H1 (cell line): ENCODE results near the gene PRXL2B. TPM values are rescaled to one million over a fixed set of nuclear protein-coding genes. Genes with fewer than 3 reads are reported as not detected.

ENCODE experiments used
- CTCF ChIA-PET: fragments of 300-600 bp; sonication (Branson Sonifier 250); formaldehyde crosslinking; loops from one replicate; lab custom pipeline; 2021; ENCODE audit not compliant: partially characterized antibody; lab: Charles Lee
- POLR2A ChIA-PET: fragments of 300-600 bp; sonication (Branson Sonifier 250); formaldehyde crosslinking; loops from one replicate; lab custom pipeline; 2021; ENCODE audit warnings: inconsistent platforms; ENCODE audit not compliant: partially characterized antibody; lab: Charles Lee
- DNase-seq, 2 experiments: peaks; one replicate each; pipeline versions ENCODE4 v3.0.0 to v3.0.0-alpha.2; 2010 to 2022; ENCODE audit warnings: low spot score in 2 of 2, low read depth in 1 of 2, mixed read lengths in 1 of 2
- FAIRE-seq: peaks from 2 replicates; lab custom pipeline; 2011; peaks lifted over from hg19 to GRCh38; lab: Jason Lieb, UNC
- H2AFZ ChIP-seq: 2 replicates; pipeline ENCODE4 v1.8.1; 2012; ENCODE audit warnings: low read length, inconsistent platforms
- H2AK5ac ChIP-seq: 2 replicates; pipeline ENCODE4 v1.6.1; 2013; ENCODE audit warnings: low read depth, low read length
- H2BK120ac ChIP-seq: replicated peaks from 2 replicates; pipeline ENCODE3; 2013; ENCODE audit warnings: low read depth, low read length, inconsistent platforms
- H2BK12ac ChIP-seq: 2 replicates; pipeline ENCODE4 v1.6.1; 2013; ENCODE audit warnings: low read depth, low read length
- H2BK15ac ChIP-seq: 2 replicates; pipeline ENCODE4 v1.6.1; 2013; ENCODE audit warnings: low read length
- H2BK20ac ChIP-seq: 2 replicates; pipeline ENCODE4 v1.6.1; 2013; ENCODE audit warnings: low read length
- H2BK5ac ChIP-seq: 2 replicates; pipeline ENCODE4 v1.6.1; 2013; ENCODE audit warnings: low read depth, low read length
- H3K14ac ChIP-seq: 2 replicates; pipeline ENCODE4 v1.6.1; 2013; ENCODE audit warnings: inconsistent platforms; ENCODE audit not compliant: insufficient read length
- H3K18ac ChIP-seq: 2 replicates; pipeline ENCODE4 v1.6.1; 2013; ENCODE audit warnings: low read length; ENCODE audit errors: extremely low read depth
- H3K23ac ChIP-seq: 2 replicates; pipeline ENCODE4 v1.6.1; 2013; ENCODE audit warnings: inconsistent platforms; ENCODE audit not compliant: insufficient read length
- H3K23me2 ChIP-seq: 2 replicates; pipeline ENCODE4 v1.6.1; 2013; ENCODE audit warnings: low read depth, low read length
- H3K27ac ChIP-seq: 2 replicates; pipeline ENCODE4 v1.6.1; 2011; ENCODE audit warnings: low read depth, low read length, inconsistent platforms
- H3K27me3 ChIP-seq, 4 experiments: replicated peaks in 1 of 4; 1 replicate in 1 of 4; 2 replicates in 3 of 4; pipeline versions ENCODE4 v1.6.1 to v1.8.1; 2011 to 2013; ENCODE audit warnings: low read length in 3 of 4, mild to moderate bottlenecking in 3 of 4, inconsistent platforms in 2 of 4, mixed read lengths in 2 of 4, moderate library complexity in 1 of 4; ENCODE audit not compliant: control insufficient read depth in 3 of 4, insufficient read depth in 3 of 4; ENCODE audit errors: extremely low read depth in 1 of 4
- H3K36me3 ChIP-seq, 4 experiments: 2 replicates each; pipeline versions ENCODE4 v1.6.1 to v1.8.1; 2011 to 2013; ENCODE audit warnings: mild to moderate bottlenecking in 4 of 4, low read length in 3 of 4, moderate library complexity in 2 of 4, control low read depth in 1 of 4, inconsistent platforms in 1 of 4; ENCODE audit not compliant: insufficient read depth in 4 of 4, control insufficient read depth in 2 of 4
- H3K4ac ChIP-seq: replicated peaks from 2 replicates; pipeline ENCODE3; 2013; ENCODE audit warnings: low read length, low read depth, mixed read lengths, inconsistent platforms; ENCODE audit not compliant: insufficient read length
- H3K4me1 ChIP-seq, 4 experiments: replicated peaks in 1 of 4; 1 replicate in 1 of 4; 2 replicates in 3 of 4; pipeline versions ENCODE4 v1.6.1 to v1.8.1; 2011 to 2013; ENCODE audit warnings: low read length in 3 of 4, inconsistent platforms in 2 of 4, mixed read lengths in 1 of 4; ENCODE audit not compliant: insufficient read depth in 4 of 4, control insufficient read depth in 3 of 4
- H3K4me2 ChIP-seq, 2 experiments: 2 replicates each; pipeline versions ENCODE4 v1.6.1 to v1.8.1; 2011 to 2013; ENCODE audit warnings: low read depth in 2 of 2, low read length in 2 of 2, control low read depth in 1 of 2, inconsistent platforms in 1 of 2, mild to moderate bottlenecking in 1 of 2; ENCODE audit not compliant: insufficient read depth in 1 of 2
- H3K4me3 ChIP-seq, 4 experiments: fragments of 200-600, 300-600 bp in 1 of 4; sonication (generic), shearing (Covaris generic), sonication (Bioruptor Twin) in 1 of 4; 2 replicates each; pipeline versions ENCODE4 v1.5.1 to v1.8.1; 2011 to 2016; ENCODE audit warnings: low read length in 4 of 4, low read depth in 3 of 4, control low read depth in 2 of 4, inconsistent platforms in 2 of 4, mild to moderate bottlenecking in 2 of 4, mixed read lengths in 1 of 4, moderate library complexity in 1 of 4; ENCODE audit not compliant: insufficient read depth in 2 of 4; ENCODE audit errors: extremely low read depth in 1 of 4
- H3K56ac ChIP-seq: replicated peaks from 2 replicates; pipeline ENCODE3; 2013; ENCODE audit warnings: low read depth, mild to moderate bottlenecking, mixed read lengths, low read length, inconsistent platforms; ENCODE audit not compliant: insufficient read length
- H3K79me1 ChIP-seq: 2 replicates; pipeline ENCODE4 v1.6.1; 2013; ENCODE audit warnings: low read depth, low read length, control low read depth
- H3K79me2 ChIP-seq, 2 experiments: 2 replicates each; pipeline versions ENCODE4 v1.6.1 to v1.8.1; 2012 to 2013; ENCODE audit warnings: low read length in 2 of 2, mild to moderate bottlenecking in 2 of 2, inconsistent platforms in 1 of 2; ENCODE audit not compliant: insufficient read depth in 2 of 2, control insufficient read depth in 1 of 2
- H3K9ac ChIP-seq, 4 experiments: replicated peaks in 1 of 4; 1 replicate in 1 of 4; 2 replicates in 3 of 4; pipeline versions ENCODE4 v1.6.1 to v1.8.1; 2011 to 2013; ENCODE audit warnings: low read depth in 3 of 4, low read length in 3 of 4, control low read depth in 2 of 4, mild to moderate bottlenecking in 2 of 4, moderate library complexity in 2 of 4, inconsistent platforms in 1 of 4; ENCODE audit errors: extremely low read depth in 1 of 4
- H3K9me3 ChIP-seq, 2 experiments: 2 replicates each; pipeline versions ENCODE4 v1.6.1 to v1.8.1; 2012 to 2013; ENCODE audit warnings: mild to moderate bottlenecking in 2 of 2, moderate library complexity in 2 of 2, control low read depth in 1 of 2, inconsistent platforms in 1 of 2, low read depth in 1 of 2, low read length in 1 of 2, mixed read lengths in 1 of 2; ENCODE audit not compliant: insufficient read depth in 2 of 2
- H4K20me1 ChIP-seq, 2 experiments: replicated peaks in 1 of 2; 2 replicates each; pipeline versions ENCODE3 to v1.8.1; 2011 to 2013; ENCODE audit warnings: inconsistent platforms in 2 of 2, low read length in 2 of 2, mild to moderate bottlenecking in 1 of 2; ENCODE audit not compliant: insufficient read depth in 2 of 2, control insufficient read depth in 1 of 2
- H4K5ac ChIP-seq: 2 replicates; pipeline ENCODE4 v1.6.1; 2013; ENCODE audit warnings: low read length, low read depth, mixed read lengths, inconsistent platforms; ENCODE audit not compliant: insufficient read length
- H4K8ac ChIP-seq: 2 replicates; pipeline ENCODE4 v1.8.0; 2013; ENCODE audit warnings: mild to moderate bottlenecking, moderate library complexity, low read length, inconsistent platforms; ENCODE audit not compliant: insufficient read depth; ENCODE audit errors: extremely low read depth
- H4K91ac ChIP-seq: replicated peaks from 2 replicates; pipeline ENCODE3; 2013; ENCODE audit warnings: low read length, mixed read lengths, inconsistent platforms; ENCODE audit not compliant: insufficient read length
- KDM4A ChIP-seq: IDR thresholded peaks from one replicate; pipeline ENCODE4 v1.7.1; 2012; ENCODE audit warnings: low read depth, mild to moderate bottlenecking, moderate library complexity, low read length, inconsistent platforms; ENCODE audit not compliant: severe bottlenecking
- MAFK ChIP-seq: IDR thresholded peaks from 2 replicates; pipeline ENCODE4 v1.6.1; 2012; ENCODE audit warnings: low read depth, mild to moderate bottlenecking, improper control_type of control experiment, low read length
- NANOG ChIP-seq: IDR thresholded peaks from 2 replicates; pipeline ENCODE4 v1.6.1; 2011; ENCODE audit warnings: low read length, low read depth, mild to moderate bottlenecking, inconsistent platforms; ENCODE audit not compliant: insufficient read depth, poor library complexity, severe bottlenecking
- POLR2AphosphoS5 ChIP-seq: IDR thresholded peaks from 2 replicates; pipeline ENCODE4 v1.6.1; 2011; ENCODE audit warnings: low read depth, low read length
- RBBP5 ChIP-seq: IDR thresholded peaks from 2 replicates; pipeline ENCODE4 v1.7.1; 2012; ENCODE audit warnings: low read depth, mild to moderate bottlenecking, inconsistent platforms, low read length, moderate library complexity, borderline replicate concordance
- SIN3A ChIP-seq, 2 experiments: IDR thresholded peaks in 1 of 2; conservative IDR thresholded peaks in 1 of 2; 2 replicates each; pipeline ENCODE4 v1.6.1; 2011 to 2012; ENCODE audit warnings: low read length in 2 of 2, improper control_type of control experiment in 1 of 2, low read depth in 1 of 2, mild to moderate bottlenecking in 1 of 2
- WGBS, 2 experiments: shearing (Covaris generic) in 1 of 2; methylation state at CpG; one replicate each; pipeline versions ENCODE4 v1.1.6 to v1.1.7; 2013 to 2015; ENCODE audit warnings: low lambda C conversion rate in 2 of 2, mixed read lengths in 2 of 2, inconsistent platforms in 1 of 2, low coverage in 1 of 2, missing lambda C conversion rate in 1 of 2; ENCODE audit not compliant: insufficient replicate concordance in 2 of 2, insufficient coverage in 1 of 2, insufficient read length in 1 of 2; ENCODE audit errors: extremely low coverage in 1 of 2, missing lambda C conversion rate in 1 of 2; 5-methylcytosine and 5-hydroxymethylcytosine counted together
- polyA plus RNA-seq, 7 experiments: library from polyadenylated mRNA; depleted of rRNA in 3 of 7; stranded (reverse) in 5 of 7; unstranded in 2 of 7; fragments of >200 nt in 5 of 7; fragments of 200-250 nt in 2 of 7; gene quantifications; 1 replicate in 5 of 7; 2 replicates in 1 of 7; 4 replicates in 1 of 7; pipeline versions ENCODE4 v1.2.1 to v1.2.3, GENCODE V29; 2011 to 2013; ENCODE audit warnings: missing spikeins in 2 of 7, mixed read lengths in 2 of 7
- total RNA-seq: library from RNA; stranded (reverse); fragmentation: NEBNext Ultra II Directional; extraction: Animal tissue kit (Norgen Biotek cat#: 25700); gene quantifications from 2 replicates; pipeline ENCODE4 v1.2.1, GENCODE V29; 2021

The PRXL2B gene
- total and polyA plus RNA-seq, 2 of the 8 experiments (the other 6 are each of a cell fraction or from before 2014, with no cell fraction given): 35.3 to 46.0 TPM

DNA sequence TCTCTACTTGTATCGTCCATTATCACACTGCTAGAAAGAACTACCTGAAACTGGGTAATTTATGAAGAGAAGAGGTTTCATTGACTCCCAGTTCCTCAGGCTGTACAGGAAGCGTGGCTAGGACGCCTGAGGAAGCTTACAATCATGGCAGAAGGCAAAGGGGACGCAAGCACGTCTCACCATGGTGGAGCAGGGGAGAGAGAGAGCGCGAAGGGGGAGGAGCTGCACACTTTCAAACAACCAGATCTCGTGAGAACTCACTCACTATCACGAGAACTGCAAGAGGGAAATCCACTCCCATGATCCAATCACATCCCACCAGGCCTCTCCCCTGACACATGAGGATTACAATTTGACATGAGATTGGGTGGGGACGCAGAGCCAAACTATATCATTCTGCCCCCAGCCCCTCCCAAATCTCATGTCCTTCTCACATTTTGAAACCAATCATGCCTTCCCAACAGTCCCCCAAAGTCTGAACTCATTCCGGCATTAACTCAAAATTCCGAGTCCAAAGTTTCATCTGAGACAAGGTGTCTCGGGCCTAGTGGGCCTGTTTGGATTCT lies 38.2 kb downstream of the PRXL2B start:
- H2AK5ac ChIP-seq: no peak overlapping the region
- FAIRE-seq (no peak), DNase-seq (no peak)
- no peak overlapping the region for H2BK20ac ChIP-seq
- H4K20me1 ChIP-seq: peaks cover 0 to under 1% of the 10 kb centered on the region in 2 experiments
- H3K23ac ChIP-seq: no peak overlapping the region
- H3K4me1 ChIP-seq: peaks cover 0 to 7% (median 3%) of the 10 kb centered on the region in 4 experiments; a peak in 5 of 7 replicates
- no peaks in the 10 kb centered on the region for H3K79me2 ChIP-seq
- no peak overlapping the region for H4K91ac ChIP-seq
- H3K27ac ChIP-seq: no peak overlapping the region
- no peaks in the 10 kb centered on the region for H3K36me3 ChIP-seq
- peaks cover 17 to 40% (median 29%) of the 10 kb centered on the region in 4 experiments for H3K27me3 ChIP-seq
- H3K4me2 ChIP-seq: no peak overlapping the region
- no peak overlapping the region; a peak in 2 of 7 replicates for H3K9ac ChIP-seq
- no peak overlapping the region for H2BK12ac ChIP-seq
- CTCF ChIA-PET: interaction anchor here (0.7 kb wide), 1 partner anchor 11 kb away, joined by 3 read pairs; no protein-coding TSS in a partner anchor
- H2AFZ ChIP-seq: no peak overlapping the region
- no peak overlapping the region for H3K14ac ChIP-seq
- H4K8ac ChIP-seq: no peak overlapping the region
- peaks cover 0 to 6% of the 10 kb centered on the region in 2 experiments; a peak in 3 of 4 replicates for H3K9me3 ChIP-seq
- no peak overlapping the region for H3K4me3 ChIP-seq
- no peak overlapping the region for H4K5ac ChIP-seq
- H3K56ac ChIP-seq: no peak overlapping the region
- H2BK5ac ChIP-seq: no peak overlapping the region
- no peak overlapping the region for H3K18ac ChIP-seq
- WGBS, 2 experiments: 88% methylated on average over 13 of the region's 13 CpGs; no CpG with 5 or more reads in 1 of the 2 experiments
- peaks cover 6% of the 10 kb centered on the region; the same call in 1 of the 2 replicates for H3K23me2 ChIP-seq
- no peaks in the 10 kb centered on the region for H3K79me1 ChIP-seq
- H2BK15ac ChIP-seq: no peak overlapping the region
- no peak overlapping the region for H3K4ac ChIP-seq
- H2BK120ac ChIP-seq: no peak overlapping the region
- POLR2A ChIA-PET: no interaction called here
- TF ChIP-seq KDM4A (no peak), RBBP5 (no peak), POLR2AphosphoS5 (no peak), MAFK (no peak), SIN3A (conservative IDR thresholded peaks at IDR 0.05 in 1 of 2, IDR thresholded peaks at IDR 0.05 in 1 of 2; ENCODE audit: low read depth in 1 of 2, low read length in 2 of 2) (no peak), NANOG (no peak)
